OCI-LY3 (cell line): ENCODE data around the gene AUTS2.

Source experiments
- CTCF ChIP-seq: fragments of 200-600, 300-600 bp; sonication (generic); IDR thresholded peaks from 2 replicates; pipeline ENCODE4 v1.5.1; 2014; ENCODE audit warnings: antibody characterized with exemption, low read length, low read depth
- EZH2phosphoT487 ChIP-seq: fragments of 200-600 bp; shearing (Covaris generic); IDR thresholded peaks from 2 replicates; pipeline ENCODE4 v1.6.1; 2018; ENCODE audit warnings: antibody characterized with exemption, mixed run types, low read depth

GRCh38 chr7:69833964-69834363 is 235.7 kb downstream of the AUTS2 start:
- no peak for TF ChIP-seq CTCF
- TF ChIP-seq EZH2phosphoT487: no peak
